Transverse colon (tissue), 3 donors: ENCODE results near the gene CCDC69.

Source experiments
- CTCF ChIP-seq, 5 experiments: fragments of 200-600 bp in 3 of 5; fragments of 450-650 bp in 2 of 5; sonication (generic) in 3 of 5; IDR thresholded peaks; 1 replicate in 2 of 5; 2 replicates in 3 of 5; pipeline ENCODE4 v1.5.1; 2016 to 2017; ENCODE audit warnings: antibody characterized with exemption in 5 of 5, inconsistent platforms in 3 of 5, mild to moderate bottlenecking in 2 of 5, moderate library complexity in 1 of 5
- EP300 ChIP-seq: sonication (generic); formaldehyde crosslinking; IDR thresholded peaks from one replicate; pipeline ENCODE4 v1.6.1; 2017; ENCODE audit warnings: antibody characterized with exemption, low read depth

GRCh38 chr5:151250346-151251000 lies 26.6 kb upstream of the CCDC69 start:
- TF ChIP-seq CTCF (IDR thresholded peaks at IDR 0.05) (no peak), EP300 (no peak)
